CD4-positive, CD25-positive, alpha-beta regulatory T cell (primary cell): ENCODE data around the gene CD7. TPM values are rescaled to one million over a fixed set of nuclear protein-coding genes. Genes with fewer than 3 reads are reported as not detected.

Experiments used
- ATAC-seq, 2 donors: fragments of 150-1000 bp; cut with Tn5 transposase; one replicate each; pipeline ENCODE4 v1.10.0; 2021; ENCODE audit warnings: low read depth in 2 of 2, moderate number of reproducible peaks in 2 of 2, moderate library complexity in 1 of 2
- DNase-seq, 3 donors: peaks; one replicate each; pipeline versions ENCODE4 v3.0.0 to v3.0.0-alpha.2; 2012 to 2022; ENCODE audit warnings: mixed read lengths in 1 of 3
- H3K27ac ChIP-seq: one replicate; pipeline ENCODE4 v1.7.0; 2013; ENCODE audit warnings: mild to moderate bottlenecking, low read length; ENCODE audit not compliant: insufficient read depth, poor library complexity, severe bottlenecking
- H3K27me3 ChIP-seq: one replicate; pipeline ENCODE4 v1.7.0; 2013; ENCODE audit warnings: low read length; ENCODE audit not compliant: control insufficient read depth, insufficient read depth
- H3K36me3 ChIP-seq: one replicate; pipeline ENCODE4 v1.7.0; 2013; ENCODE audit warnings: mild to moderate bottlenecking, low read length, moderate library complexity; ENCODE audit not compliant: control insufficient read depth, insufficient read depth
- H3K4me1 ChIP-seq: 2 replicates; pipeline ENCODE4 v1.7.0; 2013; ENCODE audit warnings: mild to moderate bottlenecking, low read length; ENCODE audit not compliant: insufficient read depth, control insufficient read depth, poor library complexity, severe bottlenecking
- H3K4me3 ChIP-seq: one replicate; pipeline ENCODE4 v1.7.0; 2013; ENCODE audit warnings: low read depth, mild to moderate bottlenecking, low read length, moderate library complexity
- H3K9me3 ChIP-seq, 2 experiments: 1 replicate in 1 of 2; 2 replicates in 1 of 2; pipeline ENCODE4 v1.7.0; 2013; ENCODE audit warnings: low read length in 2 of 2, mild to moderate bottlenecking in 1 of 2, moderate library complexity in 1 of 2; ENCODE audit not compliant: control insufficient read depth in 2 of 2
- H3K27ac Mint-ChIP-seq, 3 donors: one replicate each; pipeline ENCODE4 v1.8.0; 2020 to 2022; ENCODE audit warnings: mild to moderate bottlenecking in 3 of 3, mixed read lengths in 3 of 3, moderate library complexity in 2 of 3
- H3K27me3 Mint-ChIP-seq: one replicate; pipeline ENCODE4 v1.8.0; 2022; ENCODE audit warnings: mild to moderate bottlenecking, mixed read lengths
- H3K36me3 Mint-ChIP-seq: one replicate; pipeline ENCODE4 v1.8.0; 2020; ENCODE audit warnings: mixed read lengths
- H3K4me1 Mint-ChIP-seq, 4 donors: one replicate each; pipeline ENCODE4 v1.8.0; 2020 to 2022; ENCODE audit warnings: mixed read lengths in 4 of 4, mild to moderate bottlenecking in 1 of 4
- H3K4me3 Mint-ChIP-seq, 4 donors: one replicate each; pipeline ENCODE4 v1.8.0; 2020 to 2022; ENCODE audit warnings: mild to moderate bottlenecking in 4 of 4, mixed read lengths in 4 of 4, moderate library complexity in 3 of 4
- H3K9me3 Mint-ChIP-seq, 7 donors: one replicate each; pipeline ENCODE4 v1.8.0; 2020 to 2022; ENCODE audit warnings: mixed read lengths in 7 of 7, mild to moderate bottlenecking in 3 of 7, moderate library complexity in 2 of 7
- polyA plus RNA-seq, 4 donors: library from polyadenylated mRNA; unstranded; fragments of 300-500 nt; fragmentation: Illumina TruSeq; gene quantifications; one replicate each; pipeline ENCODE4 v1.2.3, GENCODE V29; 2021
- total RNA-seq: library from RNA; stranded (reverse); gene quantifications from one replicate; pipeline ENCODE4 v1.2.3, GENCODE V29; 2022

CD7 gene
- total and polyA plus RNA-seq, 5 donors from 2014 or later: 56.3 to 140 (median 75.4) TPM

DNA sequence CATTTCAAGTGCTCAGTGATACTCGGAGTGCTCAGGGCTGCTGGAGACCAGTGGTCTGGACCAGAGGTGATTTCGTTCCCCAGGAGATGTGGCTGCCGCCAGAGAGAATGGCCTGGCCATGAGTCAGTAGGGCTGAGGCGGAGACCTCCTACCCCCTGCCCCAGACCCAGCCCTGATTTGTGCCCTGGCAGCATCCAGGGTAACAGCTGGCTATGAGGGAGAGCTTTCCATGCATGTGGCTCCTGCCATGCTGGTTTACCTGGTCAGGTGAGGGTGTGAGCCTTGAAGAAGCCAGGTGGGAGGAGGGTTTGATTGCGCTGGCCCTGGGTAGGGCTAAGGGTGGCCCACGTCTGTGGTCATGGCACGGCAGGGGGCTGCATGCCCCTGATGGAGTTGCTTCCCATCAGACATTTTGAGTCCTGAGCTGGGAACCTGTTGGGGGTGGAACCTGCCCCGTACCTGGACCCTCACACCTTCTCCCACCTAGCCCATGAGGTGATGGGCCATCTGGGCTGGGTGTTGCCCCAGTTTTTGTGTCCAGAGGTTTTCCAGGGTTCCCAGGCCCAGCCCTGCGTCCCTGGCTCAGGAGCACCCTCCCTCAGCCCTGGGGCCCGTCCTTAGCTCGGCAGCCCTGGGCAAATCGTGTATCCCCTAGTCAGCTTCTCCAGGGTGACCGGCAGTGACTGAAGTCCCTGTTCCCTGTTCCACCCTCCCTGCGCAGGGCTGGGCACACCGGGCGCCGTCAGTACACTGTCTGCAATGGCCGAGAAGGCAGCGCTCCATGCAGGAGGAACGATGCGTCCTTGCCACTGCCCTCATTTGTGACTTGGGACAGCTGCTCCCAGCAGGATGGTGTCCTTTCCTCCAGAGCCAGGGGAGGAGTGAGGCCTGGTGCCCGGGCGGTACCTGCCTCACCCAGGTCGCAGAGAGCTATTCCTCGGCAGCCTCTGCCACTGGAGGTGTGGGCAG lies 34.9 kb downstream of the CD7 start:
- ATAC-seq: no peak
- Histone ChIP-seq H3K36me3 (no peaks in the 10 kb centered on the region), H3K27me3 (no peaks in the 10 kb centered on the region), H3K4me3 (no peak overlapping the region), H3K9me3 (no peaks in the 10 kb centered on the region), H3K4me1 (peaks cover 4% of the 10 kb centered on the region), H3K27ac (no peak overlapping the region)
- Mint-ChIP-seq H3K36me3 (no peaks in the 10 kb centered on the region), H3K9me3 (no peaks in the 10 kb centered on the region), H3K27me3 (peaks cover 5% of the 10 kb centered on the region), H3K4me1 (peaks cover 0 to 7% (median 3%) of the 10 kb centered on the region in 4 donors), H3K27ac (peak overlapping the region in 1 of 3 donors; percentile 20), H3K4me3 (no peak overlapping the region)
- no peak for DNase-seq

- DNase-seq: no peak
- Mint-ChIP-seq H3K9me3 (no peaks in the 10 kb centered on the region), H3K27ac (peak overlapping the region in 1 of 3 donors; percentile 73), H3K4me3 (peak overlapping the region in 1 of 4 donors; percentile 5), H3K27me3 (peaks cover 5% of the 10 kb centered on the region), H3K36me3 (no peaks in the 10 kb centered on the region), H3K4me1 (peaks cover 0 to 7% (median 3%) of the 10 kb centered on the region in 4 donors)
- Histone ChIP-seq H3K27ac (no peak overlapping the region), H3K36me3 (no peaks in the 10 kb centered on the region), H3K27me3 (no peaks in the 10 kb centered on the region), H3K4me3 (no peak overlapping the region), H3K4me1 (peaks cover 4% of the 10 kb centered on the region), H3K9me3 (no peaks in the 10 kb centered on the region)
- ATAC-seq: no peak
These were observed 35.7 kb downstream of the CD7 start for GRCh38 chr17:82281502-82282238.

DNA sequence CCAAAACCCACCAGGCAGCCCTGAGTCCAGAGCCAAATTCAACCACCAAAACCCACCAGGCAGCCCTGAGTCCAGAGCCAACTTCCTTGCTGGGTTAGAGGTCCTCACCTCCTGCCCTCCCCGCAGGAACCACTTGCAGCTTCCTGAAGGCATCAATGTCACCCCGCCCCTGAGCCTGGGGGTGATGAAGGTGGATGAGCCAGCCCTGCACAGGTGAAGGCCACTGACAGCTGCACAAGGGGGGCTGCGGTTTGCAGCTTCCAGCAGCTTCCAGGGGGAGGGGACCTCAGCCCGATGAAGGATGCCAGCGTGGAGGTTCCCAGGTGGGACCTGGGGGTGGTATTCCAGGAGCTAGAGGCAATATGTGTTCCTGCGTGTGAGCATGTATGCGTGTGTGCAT lies 36.3 kb downstream of the CD7 start:
- DNase-seq: no peak
- Histone ChIP-seq H3K4me1 (peaks cover 4% of the 10 kb centered on the region), H3K27me3 (no peaks in the 10 kb centered on the region), H3K36me3 (no peaks in the 10 kb centered on the region), H3K27ac (no peak overlapping the region), H3K9me3 (no peaks in the 10 kb centered on the region), H3K4me3 (no peak overlapping the region)
- H3K27me3 Mint-ChIP-seq: peaks cover 5% of the 10 kb centered on the region
- peaks cover 0 to 7% (median 3%) of the 10 kb centered on the region in 4 donors for H3K4me1 Mint-ChIP-seq
- H3K9me3 Mint-ChIP-seq: no peaks in the 10 kb centered on the region
- H3K36me3 Mint-ChIP-seq: no peaks in the 10 kb centered on the region
- H3K4me3 Mint-ChIP-seq: peak overlapping the region in 1 of 4 donors; percentile 5
- peak overlapping the region in 1 of 3 donors; percentile 73 for H3K27ac Mint-ChIP-seq
- no peak for ATAC-seq

DNA sequence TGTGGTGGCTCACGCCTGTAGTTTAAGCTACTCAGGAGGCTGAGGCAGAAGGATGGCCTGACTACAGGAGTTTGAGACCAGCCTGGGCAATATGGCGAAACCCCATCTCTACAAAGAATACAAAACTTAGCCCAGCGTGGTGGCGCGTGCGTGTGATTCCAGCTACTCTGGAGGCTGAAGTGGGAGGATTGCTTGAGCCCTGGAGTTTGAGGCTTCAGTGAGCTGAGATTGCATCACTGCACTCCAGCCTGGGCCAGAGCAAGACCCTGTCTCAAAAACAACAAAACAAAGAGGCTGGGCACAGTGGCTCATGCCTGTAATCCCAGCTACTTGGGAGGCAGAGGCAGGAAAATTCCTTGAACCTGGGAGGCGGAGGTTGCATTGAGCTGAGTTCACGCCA lies 36.9 kb downstream of the CD7 start:
- H3K9me3 ChIP-seq: no peaks in the 10 kb centered on the region
- H3K4me1 ChIP-seq: peaks cover 4% of the 10 kb centered on the region
- Mint-ChIP-seq H3K9me3 (no peaks in the 10 kb centered on the region), H3K4me3 (no peak overlapping the region), H3K4me1 (peaks cover 0 to 7% (median 3%) of the 10 kb centered on the region in 4 donors), H3K36me3 (no peaks in the 10 kb centered on the region), H3K27ac (peak overlapping the region in 1 of 3 donors; percentile 26), H3K27me3 (peaks cover 8% of the 10 kb centered on the region)
- DNase-seq: no peak
- no peak for ATAC-seq
- no peaks in the 10 kb centered on the region for H3K36me3 ChIP-seq
- H3K27ac ChIP-seq: no peak overlapping the region
- H3K4me3 ChIP-seq: no peak overlapping the region
- no peaks in the 10 kb centered on the region for H3K27me3 ChIP-seq

- H3K4me1 Mint-ChIP-seq: peaks cover 0 to 9% (median 3%) of the 10 kb centered on the region in 4 donors
- Histone ChIP-seq H3K4me1 (peaks cover 5% of the 10 kb centered on the region), H3K27me3 (no peaks in the 10 kb centered on the region), H3K36me3 (no peaks in the 10 kb centered on the region), H3K4me3 (no peak overlapping the region), H3K9me3 (no peaks in the 10 kb centered on the region), H3K27ac (no peak overlapping the region)
- ATAC-seq (no peak), DNase-seq (no peak)
- H3K27ac Mint-ChIP-seq: no peak overlapping the region
- no peak overlapping the region for H3K4me3 Mint-ChIP-seq
- H3K9me3 Mint-ChIP-seq: no peaks in the 10 kb centered on the region
- H3K27me3 Mint-ChIP-seq: peaks cover 8% of the 10 kb centered on the region
- no peaks in the 10 kb centered on the region for H3K36me3 Mint-ChIP-seq
These were observed 38.5 kb downstream of the CD7 start for GRCh38 chr17:82278786-82279391.

- peaks cover 9% of the 10 kb centered on the region for H3K4me1 ChIP-seq
- Mint-ChIP-seq H3K36me3 (no peaks in the 10 kb centered on the region), H3K27me3 (peaks cover 12% of the 10 kb centered on the region), H3K4me1 (peaks cover 0 to 9% (median 3%) of the 10 kb centered on the region in 4 donors), H3K4me3 (no peak overlapping the region), H3K9me3 (no peaks in the 10 kb centered on the region), H3K27ac (no peak overlapping the region)
- no peaks in the 10 kb centered on the region for H3K9me3 ChIP-seq
- no peak overlapping the region for H3K4me3 ChIP-seq
- DNase-seq (no peak), ATAC-seq (no peak)
- H3K27me3 ChIP-seq: no peaks in the 10 kb centered on the region
- H3K36me3 ChIP-seq: no peaks in the 10 kb centered on the region
- H3K27ac ChIP-seq: no peak overlapping the region
These were observed 39.1 kb downstream of the CD7 start for GRCh38 chr17:82278308-82278707.

- Histone ChIP-seq H3K27ac (no peak overlapping the region), H3K4me1 (peaks cover 9% of the 10 kb centered on the region), H3K4me3 (no peak overlapping the region), H3K36me3 (no peaks in the 10 kb centered on the region), H3K9me3 (no peaks in the 10 kb centered on the region), H3K27me3 (no peaks in the 10 kb centered on the region)
- Mint-ChIP-seq H3K27me3 (peaks cover 13% of the 10 kb centered on the region), H3K9me3 (no peaks in the 10 kb centered on the region), H3K4me1 (peaks cover 0 to 9% (median 3%) of the 10 kb centered on the region in 4 donors), H3K4me3 (no peak overlapping the region), H3K27ac (no peak overlapping the region), H3K36me3 (no peaks in the 10 kb centered on the region)
- no peak for DNase-seq
- no peak for ATAC-seq
These were observed 39.6 kb downstream of the CD7 start for GRCh38 chr17:82277851-82278250.
